HepG2 (cell line): ENCODE results near the gene IL1RAPL2. TPM values are rescaled to one million over a fixed set of nuclear protein-coding genes. Genes with fewer than 3 reads are reported as not detected.

Experiments
- ATAC-seq: fragments of 200-7000 bp; cut with Tn5 transposase; 3 replicates; pipeline ENCODE4 v1.9.1; 2020; ENCODE audit warnings: mild to moderate bottlenecking, moderate library complexity
- Bru-seq: library from RNA; stranded (reverse); fragments of 400-500 nt; gene quantifications from one replicate; lab custom pipeline; 2021; lab: Mats Ljungman, UMichigan
- BruChase-seq, 2 experiments: library from RNA; stranded (reverse); fragments of 400-500 nt; gene quantifications; one replicate each; lab custom pipeline; 2021; lab: Mats Ljungman, UMichigan
- BruUV-seq: library from RNA; stranded (reverse); fragments of 400-500 nt; replicated peaks from 2 replicates; lab custom pipeline; 2021; lab: Mats Ljungman, UMichigan
- CTCF ChIA-PET: fragments of 300-600 bp; formaldehyde crosslinking; extraction: SDS; loops from one replicate; lab custom pipeline; 2021; ENCODE audit warnings: low total read pairs, inconsistent platforms, low intra/inter-chr PET ratio; lab: Yijun Ruan, JAX
- POLR2A ChIA-PET: fragments of 350-600 bp; sonication (Branson Sonifier 250); formaldehyde crosslinking; loops from one replicate; lab custom pipeline; 2020; ENCODE audit warnings: antibody characterized with exemption, inconsistent platforms; lab: Yijun Ruan, JAX
- DNase-seq: peaks from one replicate; pipeline ENCODE4 v3.0.0-alpha.2; 2015; ENCODE audit warnings: low spot score
- FAIRE-seq: peaks from 3 replicates; lab custom pipeline; 2011; peaks lifted over from hg19 to GRCh38; lab: Jason Lieb, UNC
- H2AFZ ChIP-seq: one replicate; pipeline ENCODE4 v1.6.1; 2011; ENCODE audit warnings: low read length, inconsistent platforms
- H3K27ac ChIP-seq: fragments of 300-600 bp; 3 replicates; pipeline ENCODE4 v1.8.0; 2011; ENCODE audit warnings: mixed run types, mild to moderate bottlenecking, mixed read lengths, low read length, inconsistent platforms; ENCODE audit not compliant: insufficient read depth; ENCODE audit errors: extremely low read length
- H3K27me3 ChIP-seq, 2 experiments: fragments of 200-600 bp in 1 of 2; 2 replicates in 1 of 2; 3 replicates in 1 of 2; pipeline versions ENCODE4 v1.6.0 to v1.8.0; 2011; ENCODE audit warnings: low read length in 2 of 2, mild to moderate bottlenecking in 2 of 2, moderate library complexity in 2 of 2, inconsistent platforms in 1 of 2; ENCODE audit not compliant: insufficient read depth in 2 of 2, control insufficient read depth in 1 of 2
- H3K36me3 ChIP-seq, 2 experiments: fragments of 200-600 bp in 1 of 2; replicated peaks in 1 of 2; 2 replicates in 1 of 2; 3 replicates in 1 of 2; pipeline versions ENCODE4 v1.5.1 to v1.8.0; 2011; ENCODE audit warnings: low read length in 2 of 2, inconsistent platforms in 1 of 2; ENCODE audit not compliant: insufficient read depth in 2 of 2, control insufficient read depth in 1 of 2
- H3K4me1 ChIP-seq: 2 replicates; pipeline ENCODE4 v1.5.1; 2012; ENCODE audit warnings: low read length, inconsistent platforms; ENCODE audit not compliant: insufficient read depth
- H3K4me2 ChIP-seq: 2 replicates; pipeline ENCODE4 v1.6.0; 2011; ENCODE audit warnings: low read depth, low read length, inconsistent platforms
- H3K4me3 ChIP-seq, 3 experiments: fragments of 200-600 bp in 1 of 3; sonication (generic), shearing (Covaris generic) in 1 of 3; replicated peaks in 1 of 3; 2 replicates each; pipeline ENCODE4 v1.5.1; 2011 to 2016; ENCODE audit warnings: low read length in 3 of 3, inconsistent platforms in 2 of 3, low read depth in 2 of 3, mild to moderate bottlenecking in 2 of 3, control low read depth in 1 of 3, mixed read lengths in 1 of 3; ENCODE audit not compliant: insufficient read depth in 1 of 3
- H3K79me2 ChIP-seq: one replicate; pipeline ENCODE4 v1.6.1; 2011; ENCODE audit warnings: low read length, inconsistent platforms; ENCODE audit not compliant: insufficient read depth
- H3K9ac ChIP-seq: 2 replicates; pipeline ENCODE4 v1.6.0; 2011; ENCODE audit warnings: mild to moderate bottlenecking, low read depth, low read length, inconsistent platforms; ENCODE audit not compliant: insufficient read depth
- H3K9me3 ChIP-seq: 2 replicates; pipeline ENCODE4 v1.5.1; 2012; ENCODE audit warnings: mild to moderate bottlenecking, low read length
- H4K20me1 ChIP-seq: 2 replicates; pipeline ENCODE4 v1.6.0; 2011; ENCODE audit warnings: inconsistent platforms, mild to moderate bottlenecking, low read length, moderate library complexity; ENCODE audit not compliant: insufficient read depth
- CEBPZ ChIP-seq: IDR thresholded peaks from 2 replicates; pipeline ENCODE4 v1.6.1; 2012; ENCODE audit warnings: low read length, improper control_type of control experiment
- CTCF ChIP-seq: sonication (generic); formaldehyde crosslinking; IDR thresholded peaks from 2 replicates; pipeline ENCODE4 v1.5.0; 2020; ENCODE audit warnings: mild to moderate bottlenecking, missing genetic modification reagents, moderate library complexity
- DZIP1 ChIP-seq: sonication (generic); formaldehyde crosslinking; IDR thresholded peaks from 2 replicates; pipeline ENCODE4 v1.5.0; 2020; ENCODE audit warnings: mild to moderate bottlenecking, missing genetic modification reagents
- HOXA3 ChIP-seq: sonication (generic); formaldehyde crosslinking; IDR thresholded peaks from 2 replicates; pipeline ENCODE4 v1.5.0; 2020; ENCODE audit warnings: missing genetic modification reagents
- KAT2B ChIP-seq: fragments of 150-350 bp; IDR thresholded peaks from 2 replicates; pipeline ENCODE4 v1.6.1; 2014; ENCODE audit warnings: low read depth, low read length, borderline replicate concordance
- NR2F1 ChIP-seq, 2 experiments: fragments of 450-650 bp in 1 of 2; formaldehyde crosslinking in 1 of 2; IDR thresholded peaks; 2 replicates each; pipeline versions ENCODE4 v1.5.0 to v1.6.1; 2016 to 2020; ENCODE audit warnings: mild to moderate bottlenecking in 1 of 2, missing compliant biosample characterization in 1 of 2, missing genetic modification reagents in 1 of 2, moderate library complexity in 1 of 2
- PRPF4 ChIP-seq: fragments of 200-400 bp; formaldehyde crosslinking; IDR thresholded peaks from 2 replicates; pipeline ENCODE4 v1.6.1; 2016; ENCODE audit warnings: low read length, low read depth; ENCODE audit not compliant: poor library complexity, severe bottlenecking
- ZKSCAN8 ChIP-seq: IDR thresholded peaks from 2 replicates; pipeline ENCODE4 v1.6.1; 2016; ENCODE audit warnings: borderline replicate concordance, missing genetic modification reagents, missing compliant biosample characterization
- ZNF333 ChIP-seq: sonication (generic); formaldehyde crosslinking; IDR thresholded peaks from 2 replicates; pipeline ENCODE4 v1.4.0; 2020; ENCODE audit warnings: mild to moderate bottlenecking, missing genetic modification reagents, borderline replicate concordance
- WGBS: methylation state at CpG from one replicate; pipeline ENCODE4 v1.1.6; 2017; ENCODE audit warnings: low lambda C conversion rate; 5-methylcytosine and 5-hydroxymethylcytosine counted together
- in situ Hi-C: cut with HindIII; loops from 2 replicates; pipeline ENCODE4 v1.10.0; 2017; ENCODE audit warnings: low pct_unique_long_range_greater_than_20kb; ENCODE audit not compliant: extremely low pct_ligation_motif_present
- intact Hi-C: fragments of 100-400 bp; cut with micrococcal nuclease; formaldehyde crosslinking; loops from one replicate; pipeline ENCODE4 v1.10.0; 2022; ENCODE audit not compliant: unreplicated experiment
- long read RNA-seq, 2 experiments: library from RNA in 1 of 2; library from polyadenylated mRNA in 1 of 2; stranded (forward) in 1 of 2; unstranded in 1 of 2; transcript quantifications; one replicate each; pipeline ENCODE4 v2.0.0, GENCODE V29; 2019 to 2022
- polyA minus RNA-seq, 3 experiments: library from RNA; depleted of rRNA, polyadenylated mRNA; stranded (reverse); fragments of >200 nt; gene quantifications; 2 replicates each; pipeline ENCODE4 v1.2.3, GENCODE V29; 2011; ENCODE audit warnings: low replicate concordance in 1 of 3
- polyA plus RNA-seq, 8 experiments: library from polyadenylated mRNA; depleted of rRNA in 3 of 8; stranded (reverse) in 7 of 8; unstranded in 1 of 8; fragments of >200 nt; fragmentation: Illumina TruSeq in 4 of 8; extraction: Trizol in 4 of 8; gene quantifications; 2 replicates each; pipeline versions ENCODE4 v1.2.1 to v1.2.3, GENCODE V29; 2011 to 2016; ENCODE audit warnings: low read depth in 4 of 8, missing spikeins in 1 of 8, mixed read lengths in 1 of 8; ENCODE audit not compliant: insufficient read depth in 1 of 8
- total RNA-seq, 5 experiments: library from RNA; depleted of rRNA; stranded (reverse); fragments of >200 nt; fragmentation: Illumina TruSeq; extraction: Trizol; gene quantifications; 2 replicates each; pipeline ENCODE4 v1.2.3, GENCODE V29; 2016; ENCODE audit warnings: low read depth in 1 of 5

The IL1RAPL2 gene
- total RNA-seq (2016; rRNA removed; fragmentation: Illumina TruSeq; extraction: Trizol), result not detected in 2 replicates
- total RNA-seq (2016; cell fraction: cytosol; rRNA removed; fragmentation: Illumina TruSeq; extraction: Trizol; ENCODE audit: low read depth), result not detected in 2 replicates
- total RNA-seq (2016; cell fraction: insoluble cytoplasmic fraction; rRNA removed; fragmentation: Illumina TruSeq; extraction: Trizol), result not detected in 2 replicates
- not detected in 2 replicates for total RNA-seq (2016; cell fraction: membrane; rRNA removed; fragmentation: Illumina TruSeq; extraction: Trizol)
- total RNA-seq (2016; cell fraction: nucleus; rRNA removed; fragmentation: Illumina TruSeq; extraction: Trizol), result not detected in 2 replicates
- polyA plus RNA-seq (2011; rRNA removed), result not detected in 2 replicates
- polyA plus RNA-seq (2011; cell fraction: cytosol; rRNA removed), result not detected in 2 replicates
- polyA plus RNA-seq (2011; cell fraction: nucleus; rRNA removed), result not detected in 2 replicates
- not detected in 2 replicates for polyA plus RNA-seq (2012)
- not detected in 2 replicates for polyA plus RNA-seq (2016; cell fraction: cytosol; fragmentation: Illumina TruSeq; extraction: Trizol; ENCODE audit: low read depth)
- not detected in 2 replicates for polyA plus RNA-seq (2016; cell fraction: insoluble cytoplasmic fraction; fragmentation: Illumina TruSeq; extraction: Trizol; ENCODE audit: low read depth)
- not detected in 2 replicates for polyA plus RNA-seq (2016; cell fraction: membrane; fragmentation: Illumina TruSeq; extraction: Trizol; ENCODE audit: low read depth)
- polyA plus RNA-seq (2016; cell fraction: nucleus; fragmentation: Illumina TruSeq; extraction: Trizol; ENCODE audit: insufficient read depth, low read depth), result not detected in 2 replicates
- not detected in 2 replicates for polyA minus RNA-seq (2011; rRNA and poly(A)+ RNA removed; ENCODE audit: low replicate concordance)
- not detected in 2 replicates for polyA minus RNA-seq (2011; cell fraction: cytosol; rRNA and poly(A)+ RNA removed)
- not detected in 2 replicates for polyA minus RNA-seq (2011; cell fraction: nucleus; rRNA and poly(A)+ RNA removed)
- percentile 1 among the genes with signal in this experiment for Bru-seq, nascent RNA
- percentile 1 among the genes with signal in this experiment for BruChase-seq, experiment 1, labeled RNA remaining after a 6-hour chase
- percentile 1 among the genes with signal in this experiment for BruChase-seq, experiment 2, labeled RNA remaining after a 2-hour chase
- long read RNA-seq, experiment 1, result 0 reads
- long read RNA-seq, experiment 2, result 0 reads

- Histone ChIP-seq H3K27ac (no peak within 1 kb of the TSS), H3K4me2 (peak within 1 kb of the TSS; percentile 23; the same call in 1 of the 2 replicates), H3K4me3 (peak within 1 kb of the TSS in 1 of 3 experiments; percentile 16; a peak in 1 of 6 replicates), H2AFZ (no peak within 1 kb of the TSS), H3K9me3 (no peaks in the 10 kb centered on the region), H3K79me2 (no peaks in the 10 kb centered on the region), H3K36me3 (no peaks in the 10 kb centered on the region), H3K9ac (no peak within 1 kb of the TSS), H4K20me1 (no peaks in the 10 kb centered on the region), H3K27me3 (no peaks in the 10 kb centered on the region), H3K4me1 (no peaks in the 10 kb centered on the region)
- ChIA-PET CTCF (no interaction called here), POLR2A (no interaction called here)
- no peak for FAIRE-seq
- BruUV-seq, result no TSS peak
- peak; percentile 94 for ATAC-seq
- DNase-seq, result peak; percentile 8
- intact Hi-C loops, result no loop called here
- no CpG with 5 or more reads among the region's 48 CpGs for WGBS
- in situ Hi-C loops, result no loop called here
- TF ChIP-seq HOXA3 (CRISPR knock-in tag) (no peak), KAT2B (no peak), CTCF (peak; percentile 62), NR2F1 (CRISPR knock-in tag; IDR thresholded peaks at IDR 0.05) (no peak), PRPF4 (no peak), ZNF333 (CRISPR knock-in tag) (no peak), ZKSCAN8 (CRISPR knock-in tag) (no peak), CEBPZ (no peak), DZIP1 (no peak)
Measured at GRCh38 chrX:104565791-104566680, at the start of gene IL1RAPL2. Gene IL1RAPL2, plus strand, starts transcription at chrX:104566199.
